H9 (cell line): Measurements from ENCODE around the gene NBPF11. TPM values are rescaled to one million over a fixed set of nuclear protein-coding genes. Genes with fewer than 3 reads are reported as not detected.
"Not testable (repeated sequence)": the region's sequence is repeated elsewhere in the genome, so short reads cannot be mapped to it uniquely, and the experiment has no call there.

Experiments
- DNase-seq: peaks from one replicate; pipeline ENCODE4 v3.0.0-alpha.2; 2017
- H2AFZ ChIP-seq: one replicate; pipeline ENCODE4 v1.6.1; 2013; ENCODE audit warnings: mild to moderate bottlenecking, low read length, control low read depth, moderate library complexity
- H2AK5ac ChIP-seq: 2 replicates; pipeline ENCODE4 v1.6.1; 2013; ENCODE audit warnings: low read length, control low read depth, mixed read lengths; ENCODE audit not compliant: insufficient read length
- H2BK120ac ChIP-seq: one replicate; pipeline ENCODE4 v1.6.1; 2013; ENCODE audit warnings: low read depth, mild to moderate bottlenecking, low read length, control low read depth, inconsistent platforms; ENCODE audit not compliant: poor library complexity, severe bottlenecking
- H2BK12ac ChIP-seq: 2 replicates; pipeline ENCODE4 v1.6.1; 2013; ENCODE audit warnings: low read length, control low read depth, mixed read lengths, low read depth; ENCODE audit not compliant: insufficient read length
- H2BK15ac ChIP-seq: 2 replicates; pipeline ENCODE4 v1.6.1; 2013; ENCODE audit warnings: low read depth, low read length, control low read depth
- H2BK20ac ChIP-seq: one replicate; pipeline ENCODE4 v1.6.1; 2013; ENCODE audit warnings: low read depth, mild to moderate bottlenecking, low read length, control low read depth, inconsistent platforms; ENCODE audit not compliant: poor library complexity, severe bottlenecking
- H2BK5ac ChIP-seq: 2 replicates; pipeline ENCODE4 v1.6.1; 2013; ENCODE audit warnings: low read length, control low read depth, mixed read lengths; ENCODE audit not compliant: insufficient read length
- H3K14ac ChIP-seq: 2 replicates; pipeline ENCODE4 v1.6.1; 2013; ENCODE audit warnings: low read length, control low read depth; ENCODE audit not compliant: insufficient read depth
- H3K18ac ChIP-seq: 2 replicates; pipeline ENCODE4 v1.6.1; 2013; ENCODE audit warnings: low read depth, mild to moderate bottlenecking, mixed read lengths, low read length, control low read depth; ENCODE audit not compliant: insufficient read length
- H3K23ac ChIP-seq: 2 replicates; pipeline ENCODE4 v1.6.1; 2013; ENCODE audit warnings: low read length, control low read depth, mixed read lengths, low read depth; ENCODE audit not compliant: insufficient read length
- H3K23me2 ChIP-seq: 2 replicates; pipeline ENCODE4 v1.6.1; 2013; ENCODE audit warnings: low read depth, mild to moderate bottlenecking, mixed read lengths, low read length, control low read depth; ENCODE audit not compliant: insufficient read length, poor library complexity, severe bottlenecking
- H3K27ac ChIP-seq: 2 replicates; pipeline ENCODE4 v1.5.1; 2013; ENCODE audit warnings: low read length, control low read depth, mixed read lengths, low read depth; ENCODE audit not compliant: insufficient read length
- H3K27me3 ChIP-seq: 2 replicates; pipeline ENCODE4 v1.6.1; 2013; ENCODE audit warnings: low read length, control low read depth, inconsistent platforms; ENCODE audit not compliant: insufficient read depth
- H3K4ac ChIP-seq: 2 replicates; pipeline ENCODE4 v1.6.1; 2013; ENCODE audit warnings: low read depth, mild to moderate bottlenecking, control low read depth, inconsistent platforms, low read length, moderate library complexity
- H3K4me1 ChIP-seq: 2 replicates; pipeline ENCODE4 v1.6.1; 2013; ENCODE audit warnings: low read length, control low read depth, inconsistent platforms; ENCODE audit not compliant: insufficient read depth
- H3K4me2 ChIP-seq: 2 replicates; pipeline ENCODE4 v1.6.1; 2013; ENCODE audit warnings: low read length, control low read depth, mixed read lengths; ENCODE audit not compliant: insufficient read length, insufficient read depth
- H3K56ac ChIP-seq: 2 replicates; pipeline ENCODE4 v1.6.1; 2013; ENCODE audit warnings: low read depth, mild to moderate bottlenecking, mixed read lengths, low read length, control low read depth; ENCODE audit not compliant: insufficient read length
- H3K79me1 ChIP-seq: 2 replicates; pipeline ENCODE4 v1.6.1; 2013; ENCODE audit warnings: low read depth, mild to moderate bottlenecking, moderate library complexity, low read length, control low read depth, inconsistent platforms; ENCODE audit not compliant: insufficient read depth, poor library complexity, severe bottlenecking
- H3K79me2 ChIP-seq: 2 replicates; pipeline ENCODE4 v1.6.1; 2013; ENCODE audit warnings: low read length, control low read depth, inconsistent platforms; ENCODE audit not compliant: insufficient read depth
- H3K9ac ChIP-seq: 2 replicates; pipeline ENCODE4 v1.6.1; 2013; ENCODE audit warnings: low read length, control low read depth, mixed read lengths; ENCODE audit not compliant: insufficient read length; ENCODE audit errors: extremely low read depth
- H3K9me3 ChIP-seq: one replicate; pipeline ENCODE4 v1.6.1; 2013; ENCODE audit warnings: low read depth, low read length, inconsistent platforms; ENCODE audit not compliant: control insufficient read depth
- H3T11ph ChIP-seq: one replicate; pipeline ENCODE4 v1.6.1; 2013; ENCODE audit warnings: mild to moderate bottlenecking, low read length, control low read depth, inconsistent platforms
- H4K20me1 ChIP-seq: one replicate; pipeline ENCODE4 v1.6.1; 2013; ENCODE audit not compliant: control insufficient read depth, insufficient read length, insufficient read depth
- H4K5ac ChIP-seq: 2 replicates; pipeline ENCODE4 v1.6.1; 2013; ENCODE audit warnings: low read depth, mild to moderate bottlenecking, mixed read lengths, low read length, control low read depth; ENCODE audit not compliant: insufficient read length
- H4K8ac ChIP-seq: replicated peaks from 2 replicates; pipeline ENCODE4 v1.6.1; 2013; ENCODE audit warnings: low read length, control low read depth, mixed read lengths, low read depth; ENCODE audit not compliant: insufficient read length
- H4K91ac ChIP-seq: 2 replicates; pipeline ENCODE4 v1.6.1; 2013; ENCODE audit warnings: low read depth, mild to moderate bottlenecking, moderate library complexity, mixed read lengths, low read length, control low read depth; ENCODE audit not compliant: insufficient read length
- H3K27ac Mint-ChIP-seq, 3 experiments: 2 replicates in 2 of 3; 3 replicates in 1 of 3; pipeline ENCODE4 v1.8.0; 2020 to 2021; ENCODE audit warnings: mixed read lengths in 3 of 3, mild to moderate bottlenecking in 1 of 3, moderate library complexity in 1 of 3
- H3K27me3 Mint-ChIP-seq: 2 replicates; pipeline ENCODE4 v1.8.0; 2021; ENCODE audit warnings: low read depth, mild to moderate bottlenecking, moderate library complexity, mixed read lengths
- H3K36me3 Mint-ChIP-seq, 3 experiments: 2 replicates in 2 of 3; 3 replicates in 1 of 3; pipeline ENCODE4 v1.8.0; 2020 to 2021; ENCODE audit warnings: low read depth in 3 of 3, mixed read lengths in 3 of 3; ENCODE audit not compliant: insufficient read depth in 1 of 3
- H3K4me1 Mint-ChIP-seq, 2 experiments: 2 replicates each; pipeline ENCODE4 v1.8.0; 2020; ENCODE audit warnings: mixed read lengths in 2 of 2
- H3K4me3 Mint-ChIP-seq, 2 experiments: 2 replicates in 1 of 2; 3 replicates in 1 of 2; pipeline ENCODE4 v1.8.0; 2020 to 2021; ENCODE audit warnings: mild to moderate bottlenecking in 2 of 2, mixed read lengths in 2 of 2, moderate library complexity in 1 of 2
- H3K9me3 Mint-ChIP-seq, 2 experiments: 2 replicates in 1 of 2; 3 replicates in 1 of 2; pipeline ENCODE4 v1.8.0; 2020; ENCODE audit warnings: mild to moderate bottlenecking in 2 of 2, mixed read lengths in 2 of 2, moderate library complexity in 1 of 2
- WGBS: extraction: QIAGEN DNeasy Blood & Tissue Kit; methylation state at CpG from one replicate; pipeline ENCODE4 v1.1.7; 2013; ENCODE audit warnings: missing lambda C conversion rate, low lambda C conversion rate, mixed read lengths; ENCODE audit not compliant: insufficient read length; ENCODE audit errors: extremely low coverage; 5-methylcytosine and 5-hydroxymethylcytosine counted together
- total RNA-seq: library from RNA; stranded (reverse); gene quantifications from 2 replicates; pipeline ENCODE4 v1.2.1, GENCODE V29; 2021

Gene NBPF11
- total RNA-seq, 1 experiment from 2014 or later: 9.2 TPM

- not testable (repeated sequence) for H3K27me3 ChIP-seq, H3K4me1 ChIP-seq, H3K9ac ChIP-seq, H2AK5ac ChIP-seq, H3K4ac ChIP-seq, H3K14ac ChIP-seq, H3K4me2 ChIP-seq, H3K79me1 ChIP-seq, H3K36me3 Mint-ChIP-seq, H2BK5ac ChIP-seq, H3K27me3 Mint-ChIP-seq, H3K27ac Mint-ChIP-seq, H3K23ac ChIP-seq, H3T11ph ChIP-seq, H4K8ac ChIP-seq, H2BK12ac ChIP-seq, H3K4me3 Mint-ChIP-seq, H3K9me3 ChIP-seq, H2BK20ac ChIP-seq, H2BK15ac ChIP-seq, H3K18ac ChIP-seq, H4K91ac ChIP-seq, H4K20me1 ChIP-seq, H2AFZ ChIP-seq, H3K9me3 Mint-ChIP-seq, H3K23me2 ChIP-seq, H3K4me1 Mint-ChIP-seq, H4K5ac ChIP-seq, H3K56ac ChIP-seq, H3K27ac ChIP-seq, H3K79me2 ChIP-seq, H2BK120ac ChIP-seq, DNase-seq
- WGBS: no CpG with 5 or more reads among the region's 54 CpGs
Observed at GRCh38 chr1:148078632-148079519, 73.2 kb downstream of the NBPF11 start.

- H3K9ac ChIP-seq, H3K56ac ChIP-seq, H3K4me3 Mint-ChIP-seq, H4K20me1 ChIP-seq, H3K4ac ChIP-seq, DNase-seq, H3K4me1 ChIP-seq, H3K14ac ChIP-seq, H2BK5ac ChIP-seq, H4K5ac ChIP-seq, H3K27me3 ChIP-seq, H3K23me2 ChIP-seq, H2BK15ac ChIP-seq, H2BK120ac ChIP-seq, H3K27me3 Mint-ChIP-seq, H3K4me1 Mint-ChIP-seq, H3T11ph ChIP-seq, H3K27ac Mint-ChIP-seq, H3K18ac ChIP-seq, H2AFZ ChIP-seq, H3K36me3 Mint-ChIP-seq, H4K8ac ChIP-seq, H3K79me2 ChIP-seq, H2BK20ac ChIP-seq, H3K27ac ChIP-seq, H3K9me3 ChIP-seq, H2AK5ac ChIP-seq, H4K91ac ChIP-seq, H3K4me2 ChIP-seq, H3K79me1 ChIP-seq, H2BK12ac ChIP-seq, H3K9me3 Mint-ChIP-seq, H3K23ac ChIP-seq: not testable (repeated sequence)
- no CpG with 5 or more reads among the region's 13 CpGs for WGBS
Observed at GRCh38 chr1:148078090-148078489, 74.0 kb downstream of the NBPF11 start.
